Sigmoid colon (tissue), 4 donors: ENCODE measurements around the gene ACTR5.

Source experiments
- EP300 ChIP-seq, 4 donors: sonication (generic); formaldehyde crosslinking; IDR thresholded peaks; one replicate each; pipeline ENCODE4 v1.6.1; 2017; ENCODE audit warnings: antibody characterized with exemption in 4 of 4
- TF ChIP-seq, protein P1 (sequence below), 4 experiments: fragments of 450-650 bp in 3 of 4; fragments of 200-600 bp in 1 of 4; IDR thresholded peaks; one replicate each; pipeline ENCODE4 v1.5.1; 2016 to 2019; ENCODE audit warnings: antibody characterized with exemption in 4 of 4, mild to moderate bottlenecking in 3 of 4, moderate library complexity in 2 of 4

DNA sequence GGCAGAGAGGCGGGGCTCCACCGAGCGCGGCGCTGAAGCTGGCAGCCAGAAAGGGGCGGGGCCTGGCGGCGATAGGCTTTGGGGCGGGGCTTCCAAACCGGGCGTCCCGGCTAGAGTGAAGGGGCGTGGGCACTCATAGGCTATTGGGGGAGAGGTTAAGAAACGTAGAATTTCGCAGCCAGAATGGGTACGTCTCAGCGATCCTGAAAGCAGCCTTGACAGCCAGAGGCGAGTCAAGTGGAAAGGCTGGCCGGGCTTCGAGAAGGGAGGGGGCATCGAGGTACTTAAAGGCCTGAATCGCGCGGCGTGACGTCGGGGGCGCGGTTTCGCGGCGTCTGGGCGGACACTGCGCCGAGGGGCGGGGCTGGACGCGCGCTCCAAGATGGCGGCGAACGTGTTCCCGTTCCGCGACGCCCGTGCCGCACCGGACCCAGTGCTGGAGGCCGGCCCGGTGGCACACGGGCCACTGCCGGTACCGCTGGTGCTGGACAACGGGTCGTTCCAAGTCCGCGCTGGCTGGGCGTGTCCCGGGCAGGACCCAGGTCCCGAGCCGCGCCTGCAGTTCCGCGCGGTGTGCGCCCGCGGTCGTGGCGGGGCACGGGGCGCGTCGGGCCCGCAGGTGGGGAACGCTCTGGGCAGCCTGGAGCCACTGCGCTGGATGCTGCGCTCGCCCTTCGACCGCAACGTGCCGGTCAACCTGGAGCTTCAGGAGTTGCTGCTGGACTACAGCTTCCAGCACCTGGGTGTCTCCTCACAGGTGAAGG lies at the start of gene ACTR5:
- TF ChIP-seq, protein P1, sequence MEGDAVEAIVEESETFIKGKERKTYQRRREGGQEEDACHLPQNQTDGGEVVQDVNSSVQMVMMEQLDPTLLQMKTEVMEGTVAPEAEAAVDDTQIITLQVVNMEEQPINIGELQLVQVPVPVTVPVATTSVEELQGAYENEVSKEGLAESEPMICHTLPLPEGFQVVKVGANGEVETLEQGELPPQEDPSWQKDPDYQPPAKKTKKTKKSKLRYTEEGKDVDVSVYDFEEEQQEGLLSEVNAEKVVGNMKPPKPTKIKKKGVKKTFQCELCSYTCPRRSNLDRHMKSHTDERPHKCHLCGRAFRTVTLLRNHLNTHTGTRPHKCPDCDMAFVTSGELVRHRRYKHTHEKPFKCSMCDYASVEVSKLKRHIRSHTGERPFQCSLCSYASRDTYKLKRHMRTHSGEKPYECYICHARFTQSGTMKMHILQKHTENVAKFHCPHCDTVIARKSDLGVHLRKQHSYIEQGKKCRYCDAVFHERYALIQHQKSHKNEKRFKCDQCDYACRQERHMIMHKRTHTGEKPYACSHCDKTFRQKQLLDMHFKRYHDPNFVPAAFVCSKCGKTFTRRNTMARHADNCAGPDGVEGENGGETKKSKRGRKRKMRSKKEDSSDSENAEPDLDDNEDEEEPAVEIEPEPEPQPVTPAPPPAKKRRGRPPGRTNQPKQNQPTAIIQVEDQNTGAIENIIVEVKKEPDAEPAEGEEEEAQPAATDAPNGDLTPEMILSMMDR (IDR thresholded peaks at IDR 0.05): no peak
- no peak for TF ChIP-seq EP300 (IDR thresholded peaks at IDR 0.05)
